Astrocyte (in vitro differentiated cells and primary cell): ENCODE measurements around the gene PCDH10. TPM values are rescaled to one million over a fixed set of nuclear protein-coding genes. Genes with fewer than 3 reads are reported as not detected.

ENCODE experiments used
- DNase-seq: peaks from one replicate; pipeline ENCODE4 v3.0.0-alpha.2; 2010; ENCODE audit warnings: low read depth
- FAIRE-seq: peaks from 2 replicates; lab custom pipeline; 2011; peaks lifted over from hg19 to GRCh38; lab: Jason Lieb, UNC
- H2AFZ ChIP-seq: 2 replicates; pipeline ENCODE4 v1.6.0; 2012; ENCODE audit warnings: low read depth, low read length, inconsistent platforms
- H3K27ac ChIP-seq: 2 replicates; pipeline ENCODE4 v1.5.1; 2011; ENCODE audit warnings: low read depth, low read length, inconsistent platforms
- H3K27me3 ChIP-seq: 2 replicates; pipeline ENCODE4 v1.6.0; 2011; ENCODE audit warnings: low read length, inconsistent platforms; ENCODE audit not compliant: insufficient read depth
- H3K36me3 ChIP-seq: 2 replicates; pipeline ENCODE4 v1.5.1; 2011; ENCODE audit warnings: low read length, inconsistent platforms; ENCODE audit not compliant: insufficient read depth
- H3K4me1 ChIP-seq: 2 replicates; pipeline ENCODE4 v1.5.1; 2011; ENCODE audit warnings: low read length, inconsistent platforms; ENCODE audit not compliant: insufficient read depth
- H3K4me2 ChIP-seq: 2 replicates; pipeline ENCODE4 v1.6.0; 2012; ENCODE audit warnings: low read length, inconsistent platforms
- H3K4me3 ChIP-seq: 2 replicates; pipeline ENCODE4 v1.5.1; 2011; ENCODE audit warnings: low read depth, mild to moderate bottlenecking, low read length, inconsistent platforms; ENCODE audit not compliant: insufficient read depth
- H3K79me2 ChIP-seq: 2 replicates; pipeline ENCODE4 v1.6.0; 2012; ENCODE audit warnings: mild to moderate bottlenecking, low read length, inconsistent platforms; ENCODE audit not compliant: insufficient read depth
- H3K9ac ChIP-seq: 2 replicates; pipeline ENCODE4 v1.6.0; 2012; ENCODE audit warnings: mild to moderate bottlenecking, low read length, inconsistent platforms
- H3K9me3 ChIP-seq: 2 replicates; pipeline ENCODE4 v1.5.1; 2012; ENCODE audit warnings: low read depth, mild to moderate bottlenecking, low read length, inconsistent platforms; ENCODE audit not compliant: insufficient read depth
- H4K20me1 ChIP-seq: 2 replicates; pipeline ENCODE4 v1.6.0; 2012; ENCODE audit warnings: low read length, inconsistent platforms; ENCODE audit not compliant: insufficient read depth
- H3K27ac Mint-ChIP-seq: one replicate; pipeline ENCODE4 v1.8.0; 2021; ENCODE audit warnings: mild to moderate bottlenecking, mixed read lengths; ENCODE audit not compliant: unreplicated experiment
- H3K27me3 Mint-ChIP-seq: one replicate; pipeline ENCODE4 v1.8.0; 2021; ENCODE audit warnings: low read depth, mixed read lengths; ENCODE audit not compliant: unreplicated experiment
- H3K36me3 Mint-ChIP-seq: one replicate; pipeline ENCODE4 v1.8.0; 2021; ENCODE audit warnings: low read depth, mixed read lengths; ENCODE audit not compliant: unreplicated experiment
- H3K4me1 Mint-ChIP-seq: one replicate; pipeline ENCODE4 v1.8.0; 2021; ENCODE audit warnings: low read depth, mixed read lengths; ENCODE audit not compliant: unreplicated experiment
- H3K4me3 Mint-ChIP-seq: one replicate; pipeline ENCODE4 v1.8.0; 2021; ENCODE audit warnings: mild to moderate bottlenecking, moderate library complexity, mixed read lengths; ENCODE audit not compliant: unreplicated experiment
- H3K9me3 Mint-ChIP-seq: one replicate; pipeline ENCODE4 v1.8.0; 2021; ENCODE audit warnings: mild to moderate bottlenecking, mixed read lengths; ENCODE audit not compliant: unreplicated experiment
- CTCF ChIP-seq: IDR thresholded peaks from 2 replicates; pipeline ENCODE4 v1.5.1; 2011; ENCODE audit warnings: low read depth, mild to moderate bottlenecking, inconsistent platforms, low read length, moderate library complexity; ENCODE audit not compliant: insufficient read depth
- EZH2 ChIP-seq: IDR thresholded peaks from 2 replicates; pipeline ENCODE4 v1.6.1; 2012; ENCODE audit warnings: mild to moderate bottlenecking, low read length, inconsistent platforms; ENCODE audit not compliant: insufficient read depth
- total RNA-seq: library from RNA; stranded (reverse); gene quantifications from 2 replicates; pipeline ENCODE4 v1.2.1, GENCODE V29; 2021

The PCDH10 gene
- total RNA-seq, 1 donor from 2014 or later = 12.5 TPM

GRCh38 chr4:133160853-133161252 is 11.8 kb downstream of the PCDH10 start:
- Histone ChIP-seq H3K79me2 (no peaks in the 10 kb centered on the region), H3K4me2 (no peak overlapping the region), H3K9me3 (no peaks in the 10 kb centered on the region), H3K9ac (no peak overlapping the region), H3K4me1 (no peaks in the 10 kb centered on the region), H3K27me3 (no peaks in the 10 kb centered on the region), H3K4me3 (no peak overlapping the region), H2AFZ (no peak overlapping the region), H3K27ac (no peak overlapping the region), H4K20me1 (no peaks in the 10 kb centered on the region), H3K36me3 (no peaks in the 10 kb centered on the region)
- H3K9me3 Mint-ChIP-seq = no peaks in the 10 kb centered on the region
- H3K4me1 Mint-ChIP-seq = no peaks in the 10 kb centered on the region
- no peak overlapping the region for H3K27ac Mint-ChIP-seq
- FAIRE-seq = no peak
- H3K4me3 Mint-ChIP-seq = no peak overlapping the region
- DNase-seq = no peak
- no peaks in the 10 kb centered on the region for H3K27me3 Mint-ChIP-seq
- TF ChIP-seq EZH2 (no peak), CTCF (no peak)
- H3K36me3 Mint-ChIP-seq = no peaks in the 10 kb centered on the region

GRCh38 chr4:133161570-133162295 is 12.6 kb downstream of the PCDH10 start:
- Mint-ChIP-seq H3K36me3 (no peaks in the 10 kb centered on the region), H3K4me1 (no peaks in the 10 kb centered on the region), H3K4me3 (no peak overlapping the region), H3K27me3 (no peaks in the 10 kb centered on the region), H3K9me3 (no peaks in the 10 kb centered on the region), H3K27ac (no peak overlapping the region)
- no peak for DNase-seq
- Histone ChIP-seq H3K4me3 (no peak overlapping the region), H2AFZ (no peak overlapping the region), H3K4me2 (no peak overlapping the region), H3K79me2 (no peaks in the 10 kb centered on the region), H3K27me3 (no peaks in the 10 kb centered on the region), H3K9me3 (no peaks in the 10 kb centered on the region), H3K36me3 (no peaks in the 10 kb centered on the region), H3K9ac (no peak overlapping the region), H4K20me1 (no peaks in the 10 kb centered on the region), H3K4me1 (no peaks in the 10 kb centered on the region), H3K27ac (no peak overlapping the region)
- TF ChIP-seq EZH2 (no peak), CTCF (no peak)
- FAIRE-seq = no peak

GRCh38 chr4:133162941-133163340 is 13.8 kb downstream of the PCDH10 start:
- peak overlapping the region; percentile 10 for H3K4me2 ChIP-seq
- H3K79me2 ChIP-seq = no peaks in the 10 kb centered on the region
- no peaks in the 10 kb centered on the region for H3K4me1 Mint-ChIP-seq
- H3K27ac Mint-ChIP-seq = no peak overlapping the region
- H3K9me3 ChIP-seq = no peaks in the 10 kb centered on the region
- FAIRE-seq = no peak
- H3K36me3 Mint-ChIP-seq = no peaks in the 10 kb centered on the region
- no peak overlapping the region for H3K27ac ChIP-seq
- H3K27me3 ChIP-seq = no peaks in the 10 kb centered on the region
- H3K9me3 Mint-ChIP-seq = no peaks in the 10 kb centered on the region
- peak overlapping the region; percentile 49 for H2AFZ ChIP-seq
- H3K27me3 Mint-ChIP-seq = no peaks in the 10 kb centered on the region
- no peaks in the 10 kb centered on the region for H4K20me1 ChIP-seq
- no peak for TF ChIP-seq CTCF
- no peak for TF ChIP-seq EZH2
- H3K36me3 ChIP-seq = no peaks in the 10 kb centered on the region
- no peaks in the 10 kb centered on the region for H3K4me1 ChIP-seq
- no peak overlapping the region for H3K4me3 ChIP-seq
- DNase-seq = no peak
- no peak overlapping the region for H3K4me3 Mint-ChIP-seq
- no peak overlapping the region for H3K9ac ChIP-seq
